ENCODE data around the gene LPP. TPM values are rescaled to one million over a fixed set of nuclear protein-coding genes. Genes with fewer than 3 reads are reported as not detected.

The LPP gene
- total and polyA plus RNA-seq, 8 donors: 8.0 to 885 (median 305) TPM

- Histone ChIP-seq H3K9me3 (no peaks in the 10 kb centered on the region), H3K27me3 (no peaks in the 10 kb centered on the region), H3K27ac (peak overlapping the region; percentile 28 to 94 (median 75)), H3K36me3 (peaks cover 0 to 4% (median 4%) of the 10 kb centered on the region in 4 donors), H3K4me3 (no peak overlapping the region), H3K4me1 (peaks cover 10 to 92% (median 53%) of the 10 kb centered on the region in 4 donors)
- 62 to 85% (median 77%) methylated on average over 6 of the region's 6 CpGs for WGBS, 5 donors
- intact Hi-C loops (cut with DNase I; ENCODE audit: low total_unique reads): no loop called here
- DNase-seq: no peak
- TF ChIP-seq POLR2A (IDR thresholded peaks at IDR 0.05) (no peak), EP300 (IDR thresholded peaks at IDR 0.05) (no peak), CTCF (IDR thresholded peaks at IDR 0.05) (no peak), POLR2AphosphoS5 (IDR thresholded peaks at IDR 0.05) (no peak)
Observed at GRCh38 chr3:188287762-188288505, 134.0 kb downstream of the LPP start.

GRCh38 chr3:188292251-188292650 is 138.3 kb downstream of the LPP start:
- Histone ChIP-seq H3K9me3 (no peaks in the 10 kb centered on the region), H3K36me3 (peaks cover 0 to 4% (median 4%) of the 10 kb centered on the region in 4 donors), H3K27me3 (no peaks in the 10 kb centered on the region), H3K4me3 (no peak overlapping the region), H3K27ac (peak overlapping the region in 3 of 5 donors; percentile 88 to 94 (median 91)), H3K4me1 (peaks cover 27 to 94% (median 63%) of the 10 kb centered on the region in 4 donors)
- intact Hi-C loops (cut with DNase I; ENCODE audit: low total_unique reads): no loop called here
- no peak for DNase-seq
- WGBS, 5 donors: 69 to 88% (median 79%) methylated on average over 1 of the region's 1 CpG
- TF ChIP-seq CTCF (IDR thresholded peaks at IDR 0.05) (no peak), POLR2AphosphoS5 (IDR thresholded peaks at IDR 0.05) (no peak), EP300 (IDR thresholded peaks at IDR 0.05) (no peak), POLR2A (IDR thresholded peaks at IDR 0.05) (no peak)

- no peaks in the 10 kb centered on the region for H3K9me3 ChIP-seq
- no peak for TF ChIP-seq CTCF (IDR thresholded peaks at IDR 0.05)
- no peak for TF ChIP-seq POLR2AphosphoS5 (IDR thresholded peaks at IDR 0.05)
- TF ChIP-seq POLR2A (IDR thresholded peaks at IDR 0.05): no peak
- no peak for TF ChIP-seq EP300 (IDR thresholded peaks at IDR 0.05)
- no peaks in the 10 kb centered on the region for H3K27me3 ChIP-seq
- intact Hi-C loops (cut with DNase I; ENCODE audit: low total_unique reads): no loop called here
- H3K4me3 ChIP-seq: no peak overlapping the region
- peaks cover 27 to 94% (median 66%) of the 10 kb centered on the region in 4 donors for H3K4me1 ChIP-seq
- no peak for DNase-seq
- H3K27ac ChIP-seq: peak overlapping the region in 4 of 5 donors; percentile 83 to 94 (median 90)
- whole genome bisulfite sequencing, 5 donors: 82 to 92% (median 88%) methylated on average over 3 of the region's 3 CpGs
- H3K36me3 ChIP-seq: peaks cover 0 to 4% (median 4%) of the 10 kb centered on the region in 4 donors
Observed at GRCh38 chr3:188292827-188293226, 138.9 kb downstream of the LPP start.

- intact Hi-C loops (cut with DNase I; ENCODE audit: low total_unique reads): no loop called here
- H3K4me3 ChIP-seq: no peak overlapping the region
- no peaks in the 10 kb centered on the region for H3K27me3 ChIP-seq
- peak overlapping the region in 4 of 5 donors; percentile 83 to 94 (median 90) for H3K27ac ChIP-seq
- TF ChIP-seq POLR2A (IDR thresholded peaks at IDR 0.05): no peak
- TF ChIP-seq CTCF (IDR thresholded peaks at IDR 0.05): no peak
- no peak for TF ChIP-seq POLR2AphosphoS5 (IDR thresholded peaks at IDR 0.05)
- TF ChIP-seq EP300 (IDR thresholded peaks at IDR 0.05): no peak
- no peak for DNase-seq
- 82 to 90% (median 83%) methylated on average over 3 of the region's 3 CpGs for WGBS, 5 donors
- peaks cover 38 to 95% (median 72%) of the 10 kb centered on the region in 4 donors for H3K4me1 ChIP-seq
- H3K9me3 ChIP-seq: no peaks in the 10 kb centered on the region
- H3K36me3 ChIP-seq: peaks cover 0 to 4% (median 4%) of the 10 kb centered on the region in 4 donors
Observed at GRCh38 chr3:188294113-188294512, 140.2 kb downstream of the LPP start.

Measured in stomach (tissue), 9 donors.